Measurements from ENCODE around the gene STRAP. TPM values are rescaled to one million over a fixed set of nuclear protein-coding genes. Genes with fewer than 3 reads are reported as not detected.

Gene STRAP
- total and polyA plus RNA-seq, 2 donors from 2014 or later = 85.9 to 99.1 TPM

DNA sequence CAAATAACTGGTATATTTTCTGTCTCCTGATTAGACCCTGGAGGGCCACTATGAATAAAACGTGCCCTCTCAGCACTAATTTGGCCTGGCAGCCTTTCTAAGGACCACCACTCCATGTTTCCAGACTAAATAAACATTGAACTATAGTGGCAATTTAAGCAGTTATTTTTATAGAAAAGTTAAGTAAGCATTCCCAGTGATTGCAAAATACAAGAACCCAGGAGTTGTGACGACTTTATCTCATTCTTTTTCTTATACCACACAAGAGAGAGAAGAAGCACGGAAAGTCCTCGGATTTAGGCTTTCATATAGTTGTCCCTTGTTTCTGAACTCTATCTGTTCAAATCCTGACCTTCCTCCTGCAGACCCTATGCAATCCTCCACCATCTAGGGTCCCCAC lies 23.1 kb upstream of the STRAP start:
- H3K9ac ChIP-seq (ENCODE audit: low read length in 3 of 3) = no peak overlapping the region
- FAIRE-seq (no peak), DNase-seq (no peak)
- H3K36me3 ChIP-seq (ENCODE audit: control insufficient read depth in 2 of 3, insufficient read depth in 3 of 3, low read length in 3 of 3) = no peaks in the 10 kb centered on the region
- no peak overlapping the region for H3K4me3 ChIP-seq (ENCODE audit: low read length in 3 of 3)
- intact Hi-C loops (cut with DNase I) = loop anchor here (10.0 kb wide), 1 partner anchor 584 kb away; no protein-coding TSS in a partner anchor
- H3K27me3 ChIP-seq (ENCODE audit: control insufficient read depth, insufficient read depth, low read length) = no peaks in the 10 kb centered on the region
- no peak overlapping the region for H3K27ac ChIP-seq (ENCODE audit: low read depth in 2 of 2, low read length in 2 of 2)
- no peaks in the 10 kb centered on the region for H3K4me1 ChIP-seq (ENCODE audit: control insufficient read depth in 2 of 3, insufficient read depth in 2 of 3, low read depth in 1 of 3, low read length in 3 of 3)
- no peaks in the 10 kb centered on the region for H3K9me3 ChIP-seq (ENCODE audit: control insufficient read depth in 2 of 3, insufficient read depth in 1 of 3, low read length in 3 of 3)
- TF ChIP-seq, protein P1, sequence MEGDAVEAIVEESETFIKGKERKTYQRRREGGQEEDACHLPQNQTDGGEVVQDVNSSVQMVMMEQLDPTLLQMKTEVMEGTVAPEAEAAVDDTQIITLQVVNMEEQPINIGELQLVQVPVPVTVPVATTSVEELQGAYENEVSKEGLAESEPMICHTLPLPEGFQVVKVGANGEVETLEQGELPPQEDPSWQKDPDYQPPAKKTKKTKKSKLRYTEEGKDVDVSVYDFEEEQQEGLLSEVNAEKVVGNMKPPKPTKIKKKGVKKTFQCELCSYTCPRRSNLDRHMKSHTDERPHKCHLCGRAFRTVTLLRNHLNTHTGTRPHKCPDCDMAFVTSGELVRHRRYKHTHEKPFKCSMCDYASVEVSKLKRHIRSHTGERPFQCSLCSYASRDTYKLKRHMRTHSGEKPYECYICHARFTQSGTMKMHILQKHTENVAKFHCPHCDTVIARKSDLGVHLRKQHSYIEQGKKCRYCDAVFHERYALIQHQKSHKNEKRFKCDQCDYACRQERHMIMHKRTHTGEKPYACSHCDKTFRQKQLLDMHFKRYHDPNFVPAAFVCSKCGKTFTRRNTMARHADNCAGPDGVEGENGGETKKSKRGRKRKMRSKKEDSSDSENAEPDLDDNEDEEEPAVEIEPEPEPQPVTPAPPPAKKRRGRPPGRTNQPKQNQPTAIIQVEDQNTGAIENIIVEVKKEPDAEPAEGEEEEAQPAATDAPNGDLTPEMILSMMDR (IDR thresholded peaks at IDR 0.05; ENCODE audit: borderline replicate concordance, extremely low read depth, insufficient read depth) = no peak

- no peak overlapping the region for H3K27ac ChIP-seq (ENCODE audit: low read depth in 2 of 2, low read length in 2 of 2)
- intact Hi-C loops (cut with DNase I) = no loop called here
- no peak for FAIRE-seq
Observed at GRCh38 chr12:15861404-15861803, 20.8 kb upstream of the STRAP start.

DNA sequence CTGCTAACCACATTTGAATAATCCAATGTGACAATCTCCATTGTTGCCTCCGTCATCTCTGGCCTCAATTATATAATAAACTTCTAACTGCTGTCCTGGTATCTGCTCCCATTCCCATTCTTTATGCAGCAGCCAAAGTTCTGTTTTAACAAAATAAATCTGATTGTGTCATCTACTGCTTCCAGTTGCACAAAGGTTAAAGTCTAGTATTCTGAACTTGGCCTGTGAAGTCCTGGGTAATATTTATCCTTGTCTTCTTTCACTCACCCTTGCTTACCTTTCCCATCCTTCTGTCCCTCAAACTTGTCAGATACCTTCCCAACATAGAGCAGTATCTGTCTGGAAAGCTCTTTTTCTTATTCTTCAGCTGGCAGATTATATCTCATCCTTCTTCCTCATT lies 19.3 kb upstream of the STRAP start:
- FAIRE-seq (no peak), DNase-seq (no peak)
- Histone ChIP-seq H3K9ac (ENCODE audit: low read length in 3 of 3) (no peak overlapping the region), H3K36me3 (ENCODE audit: control insufficient read depth in 2 of 3, insufficient read depth in 3 of 3, low read length in 3 of 3) (no peaks in the 10 kb centered on the region), H3K27me3 (ENCODE audit: control insufficient read depth, insufficient read depth, low read length) (no peaks in the 10 kb centered on the region), H3K9me3 (ENCODE audit: control insufficient read depth in 2 of 3, insufficient read depth in 1 of 3, low read length in 3 of 3) (no peaks in the 10 kb centered on the region), H3K4me3 (ENCODE audit: low read length in 3 of 3) (no peak overlapping the region), H3K4me1 (ENCODE audit: control insufficient read depth in 2 of 3, insufficient read depth in 2 of 3, low read depth in 1 of 3, low read length in 3 of 3) (no peaks in the 10 kb centered on the region), H3K27ac (ENCODE audit: low read depth in 2 of 2, low read length in 2 of 2) (no peak overlapping the region)
- intact Hi-C loops (cut with DNase I) = no loop called here
- TF ChIP-seq, protein P1 (IDR thresholded peaks at IDR 0.05; ENCODE audit: borderline replicate concordance, extremely low read depth, insufficient read depth) = no peak

More at GRCh38 chr12:15861404-15861803, 20.8 kb upstream of the STRAP start:
- H3K9ac ChIP-seq (ENCODE audit: low read length in 3 of 3) = no peak overlapping the region
- no peak overlapping the region for H3K4me3 ChIP-seq (ENCODE audit: low read length in 3 of 3)
- H3K27me3 ChIP-seq (ENCODE audit: control insufficient read depth, insufficient read depth, low read length) = no peaks in the 10 kb centered on the region
- no peaks in the 10 kb centered on the region for H3K36me3 ChIP-seq (ENCODE audit: control insufficient read depth in 2 of 3, insufficient read depth in 3 of 3, low read length in 3 of 3)
- no peaks in the 10 kb centered on the region for H3K4me1 ChIP-seq (ENCODE audit: control insufficient read depth in 2 of 3, insufficient read depth in 2 of 3, low read depth in 1 of 3, low read length in 3 of 3)
- no peaks in the 10 kb centered on the region for H3K9me3 ChIP-seq (ENCODE audit: control insufficient read depth in 2 of 3, insufficient read depth in 1 of 3, low read length in 3 of 3)
- TF ChIP-seq, protein P1 (IDR thresholded peaks at IDR 0.05; ENCODE audit: borderline replicate concordance, extremely low read depth, insufficient read depth) = no peak
- no peak for DNase-seq

- no peak for FAIRE-seq
- H3K9ac ChIP-seq (ENCODE audit: low read length in 3 of 3) = no peak overlapping the region
Observed at GRCh38 chr12:15863372-15863771, 18.8 kb upstream of the STRAP start.

More at GRCh38 chr12:15863372-15863771, 18.8 kb upstream of the STRAP start:
- Histone ChIP-seq H3K36me3 (ENCODE audit: control insufficient read depth in 2 of 3, insufficient read depth in 3 of 3, low read length in 3 of 3) (no peaks in the 10 kb centered on the region), H3K9me3 (ENCODE audit: control insufficient read depth in 2 of 3, insufficient read depth in 1 of 3, low read length in 3 of 3) (no peaks in the 10 kb centered on the region), H3K27ac (ENCODE audit: low read depth in 2 of 2, low read length in 2 of 2) (no peak overlapping the region), H3K4me1 (ENCODE audit: control insufficient read depth in 2 of 3, insufficient read depth in 2 of 3, low read depth in 1 of 3, low read length in 3 of 3) (no peaks in the 10 kb centered on the region), H3K4me3 (ENCODE audit: low read length in 3 of 3) (no peak overlapping the region), H3K27me3 (ENCODE audit: control insufficient read depth, insufficient read depth, low read length) (no peaks in the 10 kb centered on the region)
- TF ChIP-seq, protein P1 (IDR thresholded peaks at IDR 0.05; ENCODE audit: borderline replicate concordance, extremely low read depth, insufficient read depth) = no peak
- no peak for DNase-seq
- intact Hi-C loops (cut with DNase I) = no loop called here

Data from kidney (tissue), 14 donors.